Hepatocyte (in vitro differentiated cells): ENCODE results near the gene COP1. TPM values are rescaled to one million over a fixed set of nuclear protein-coding genes. Genes with fewer than 3 reads are reported as not detected.

Experiments
- DNase-seq: peaks from one replicate; pipeline ENCODE4 v3.0.0-alpha.2; 2016; ENCODE audit warnings: low spot score
- H2AFZ ChIP-seq: fragments of 200-600 bp; sonication (generic); 2 replicates; pipeline ENCODE4 v1.6.0; 2016; ENCODE audit warnings: antibody characterized with exemption, mild to moderate bottlenecking
- H3K27ac ChIP-seq: fragments of 200-600 bp; sonication (generic); 2 replicates; pipeline ENCODE4 v1.5.1; 2016; ENCODE audit warnings: mild to moderate bottlenecking
- H3K27me3 ChIP-seq: fragments of 200-600 bp; sonication (generic); 2 replicates; pipeline ENCODE4 v1.6.1; 2016
- H3K36me3 ChIP-seq: fragments of 200-600 bp; sonication (generic); replicated peaks from 2 replicates; pipeline ENCODE4 v1.5.1; 2016; ENCODE audit warnings: low read depth; ENCODE audit not compliant: insufficient read depth
- H3K4me1 ChIP-seq: fragments of 200-600 bp; sonication (generic); 2 replicates; pipeline ENCODE4 v1.5.1; 2016; ENCODE audit warnings: mild to moderate bottlenecking, moderate library complexity; ENCODE audit not compliant: insufficient read depth
- H3K4me2 ChIP-seq: fragments of 200-600 bp; sonication (generic); 2 replicates; pipeline ENCODE4 v1.6.0; 2016
- H3K4me3 ChIP-seq: fragments of 200-600 bp; sonication (generic); 2 replicates; pipeline ENCODE4 v1.5.1; 2016; ENCODE audit warnings: mild to moderate bottlenecking
- H3K79me2 ChIP-seq: fragments of 200-600 bp; sonication (generic); 2 replicates; pipeline ENCODE4 v1.6.0; 2017; ENCODE audit warnings: mild to moderate bottlenecking
- H3K9me2 ChIP-seq: fragments of 200-600 bp; sonication (generic); replicated peaks from 2 replicates; pipeline ENCODE4 v1.6.0; 2017; ENCODE audit warnings: mild to moderate bottlenecking; ENCODE audit not compliant: insufficient read depth
- H3K9me3 ChIP-seq: fragments of 200-600 bp; sonication (generic); 2 replicates; pipeline ENCODE4 v1.5.1; 2016; ENCODE audit warnings: low read depth, mild to moderate bottlenecking
- H4K20me1 ChIP-seq: fragments of 200-600 bp; sonication (generic); 2 replicates; pipeline ENCODE4 v1.6.0; 2016; ENCODE audit warnings: mild to moderate bottlenecking; ENCODE audit not compliant: insufficient read depth, poor library complexity, severe bottlenecking
- CTCF ChIP-seq: fragments of 200-600 bp; sonication (generic); IDR thresholded peaks from 2 replicates; pipeline ENCODE4 v1.5.1; 2016; ENCODE audit warnings: antibody characterized with exemption, mild to moderate bottlenecking; ENCODE audit not compliant: poor library complexity
- EZH2 ChIP-seq: fragments of 200-600 bp; sonication (generic); IDR thresholded peaks from 2 replicates; pipeline ENCODE4 v1.6.1; 2016; ENCODE audit warnings: antibody characterized with exemption, mild to moderate bottlenecking, borderline replicate concordance
- EZH2phosphoT487 ChIP-seq: fragments of 200-600 bp; sonication (generic); IDR thresholded peaks from one replicate; pipeline ENCODE4 v1.6.1; 2018; ENCODE audit warnings: antibody characterized with exemption, mild to moderate bottlenecking, low read depth, moderate library complexity; ENCODE audit not compliant: unreplicated experiment, severe bottlenecking
- WGBS: methylation state at CpG from one replicate; pipeline ENCODE4 v1.1.6; 2016; ENCODE audit warnings: low lambda C conversion rate; ENCODE audit errors: missing lambda C conversion rate; 5-methylcytosine and 5-hydroxymethylcytosine counted together
- polyA plus RNA-seq: library from polyadenylated mRNA; unstranded; fragments of >200 nt; fragmentation: Nextera tagmentation; extraction: Ambion mirVana; gene quantifications from 2 replicates; pipeline ENCODE4 v1.2.1, GENCODE V29; 2016
- small RNA-seq: library from RNA; depleted of rRNA; stranded (forward); fragments of <200 nt; gene quantifications from one replicate; pipeline ENCODE3, GENCODE V24; 2014
- total RNA-seq: library from RNA; depleted of rRNA; stranded (reverse); fragments of >200 nt; gene quantifications from 2 replicates; pipeline ENCODE4 v1.2.3, GENCODE V29; 2014

Gene COP1
- total and polyA plus RNA-seq, 2 experiments from 2014 or later: 63.0 to 65.9 TPM

DNA sequence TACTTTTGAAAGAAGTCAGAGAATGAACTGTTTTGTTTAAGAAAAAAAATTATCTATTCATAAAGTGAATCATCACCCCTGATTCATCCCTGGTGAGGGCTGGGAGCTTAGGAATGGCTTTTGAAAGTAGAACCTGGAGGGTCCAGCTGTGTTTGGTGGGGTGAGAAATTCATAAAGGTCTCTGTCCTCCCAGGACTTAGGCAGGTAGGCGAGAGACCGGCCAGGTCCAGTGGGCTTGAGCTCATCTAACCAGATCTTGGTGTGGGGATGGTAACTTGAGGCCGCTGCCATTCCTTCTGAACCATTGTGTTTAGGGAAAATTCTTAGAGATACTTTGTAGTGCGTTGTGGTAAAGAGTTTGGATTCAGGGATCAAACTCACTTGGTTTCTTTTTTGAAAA lies 306.9 kb downstream of the COP1 start:
- H3K9me3 ChIP-seq: no peaks in the 10 kb centered on the region
- H3K27me3 ChIP-seq: no peaks in the 10 kb centered on the region
- DNase-seq: no peak
- no peak overlapping the region for H3K27ac ChIP-seq
- H3K4me3 ChIP-seq: no peak overlapping the region
- no peaks in the 10 kb centered on the region for H3K9me2 ChIP-seq
- no peaks in the 10 kb centered on the region for H3K4me1 ChIP-seq
- no peak overlapping the region for H3K4me2 ChIP-seq
- H3K79me2 ChIP-seq: no peaks in the 10 kb centered on the region
- H3K36me3 ChIP-seq: no peaks in the 10 kb centered on the region
- WGBS: 98% methylated on average over 4 of the region's 4 CpGs
- no peak overlapping the region for H2AFZ ChIP-seq
- H4K20me1 ChIP-seq: no peaks in the 10 kb centered on the region
- no peak for TF ChIP-seq EZH2phosphoT487
- TF ChIP-seq CTCF: no peak
- no peak for TF ChIP-seq EZH2

GRCh38 chr1:175895966-175896365 lies 311.1 kb downstream of the COP1 start:
- H3K4me2 ChIP-seq: no peak overlapping the region
- H3K4me1 ChIP-seq: no peaks in the 10 kb centered on the region
- H3K36me3 ChIP-seq: no peaks in the 10 kb centered on the region
- H2AFZ ChIP-seq: no peak overlapping the region
- no peaks in the 10 kb centered on the region for H4K20me1 ChIP-seq
- H3K9me2 ChIP-seq: no peaks in the 10 kb centered on the region
- 95% methylated on average over 1 of the region's 1 CpG for WGBS
- TF ChIP-seq CTCF: no peak
- no peak for TF ChIP-seq EZH2phosphoT487
- TF ChIP-seq EZH2: no peak
- no peaks in the 10 kb centered on the region for H3K79me2 ChIP-seq
- H3K9me3 ChIP-seq: no peaks in the 10 kb centered on the region
- H3K27ac ChIP-seq: no peak overlapping the region
- DNase-seq: no peak
- H3K4me3 ChIP-seq: no peak overlapping the region
- no peaks in the 10 kb centered on the region for H3K27me3 ChIP-seq

Small RNAs within 50 kb of the gene (small RNA-seq; reads per million reads assigned to genes)
- not detected for gene RF00066
- gene RNU2-12P: not detected
- not detected for gene RPS29P5
- 4.8 reads per million, percentile 93 among the genes with 10 or more reads in this experiment for gene SCARNA3
